ENCODE measurements around the gene CFAP221.

- TF ChIP-seq EZH2 (IDR thresholded peaks at IDR 0.05; ENCODE audit: low read depth, unreplicated experiment) (no peak), CTCF (conservative IDR thresholded peaks at IDR 0.05; ENCODE audit: low read depth in 2 of 2) (no peak), REST (IDR thresholded peaks at IDR 0.05; ENCODE audit: unreplicated experiment) (no peak), EZH2phosphoT487 (IDR thresholded peaks at IDR 0.05; ENCODE audit: unreplicated experiment) (no peak), ETS1 (IDR thresholded peaks at IDR 0.05) (no peak), POLR2AphosphoS5 (IDR thresholded peaks at IDR 0.05; ENCODE audit: low read depth) (no peak), JUNB (IDR thresholded peaks at IDR 0.05; ENCODE audit: unreplicated experiment) (no peak)
Measured at GRCh38 chr2:119616421-119616820, 72.2 kb downstream of the CFAP221 start.

Measured in GM23338 (cell line).